Mucosa of descending colon (tissue), 3 donors: Measurements from ENCODE around the gene JAZF1. TPM values are rescaled to one million over a fixed set of nuclear protein-coding genes. Genes with fewer than 3 reads are reported as not detected.

Experiments
- ATAC-seq: fragments of 200-7000 bp; cut with Tn5 transposase; one replicate; pipeline ENCODE4 v1.9.1; 2020; ENCODE audit warnings: mild to moderate bottlenecking, moderate library complexity
- DNase-seq, 3 donors: peaks; one replicate each; pipeline ENCODE4 v3.0.0-alpha.2; 2020
- H3K36me3 ChIP-seq: fragments of 200-600 bp; one replicate; pipeline ENCODE4 v1.8.0; 2021; ENCODE audit warnings: low read depth, mild to moderate bottlenecking
- H3K4me1 ChIP-seq: fragments of 200-600 bp; one replicate; pipeline ENCODE4 v1.8.0; 2021; ENCODE audit warnings: low read depth, mild to moderate bottlenecking
- H3K4me3 ChIP-seq: fragments of 200-600 bp; one replicate; pipeline ENCODE4 v1.8.0; 2021; ENCODE audit warnings: mild to moderate bottlenecking
- H3K9me3 ChIP-seq: fragments of 200-600 bp; one replicate; pipeline ENCODE4 v1.8.0; 2021; ENCODE audit warnings: mild to moderate bottlenecking
- intact Hi-C, 2 donors: fragments of 100-400 bp; cut with DNase I in 1 of 2; cut with micrococcal nuclease in 1 of 2; formaldehyde crosslinking; loops; one replicate each; pipeline versions ENCODE4 v1.11.0 to v1.11.1; 2022; cut with DNase I, micrococcal nuclease
- total RNA-seq, 3 donors: library from RNA; stranded (reverse); fragmentation: NEBNext Ultra II Directional in 2 of 3; extraction: Animal tissue kit (Norgen Biotek cat#: 25700) in 2 of 3; gene quantifications; one replicate each; pipeline versions ENCODE4 v1.2.1 to v1.2.4, GENCODE V29; 2021 to 2023
- TF ChIP-seq, protein P1 (sequence below): fragments of 200-600 bp; IDR thresholded peaks from one replicate; pipeline ENCODE4 v1.8.0; 2022; ENCODE audit warnings: antibody characterized with exemption, mild to moderate bottlenecking
- donor health status: DM: no; HTN: no; CAD: no; lungs with moderate emphysema.
- donor health status: DM: no; HTN: no; CAD: no.
- donor health status: DM: no; HTN: yes; CAD: no.

JAZF1 gene
- total RNA-seq, 3 donors from 2014 or later: 4.9 to 68.4 (median 6.4) TPM

DNA sequence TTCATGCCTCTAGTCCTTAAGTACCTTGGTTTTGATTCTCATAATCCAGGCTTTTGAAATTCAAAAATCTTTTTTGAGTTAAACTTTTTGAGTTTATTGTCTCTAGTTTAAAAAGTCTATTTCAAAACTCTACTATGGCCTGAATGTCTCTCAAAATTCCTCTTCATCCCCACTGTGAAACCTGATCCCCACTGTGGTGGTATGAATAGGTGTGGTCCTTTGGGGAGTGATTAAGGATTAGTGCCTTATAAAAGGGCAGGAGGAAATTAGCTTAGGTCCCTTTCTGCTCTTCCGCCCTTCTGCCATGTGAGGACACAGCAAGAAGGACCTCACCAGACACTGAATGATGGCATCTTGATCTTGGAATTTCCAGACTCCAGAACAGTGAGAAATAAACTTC, 44.1 kb upstream of the JAZF1 start:
- Histone ChIP-seq H3K4me3 (no peak overlapping the region), H3K4me1 (no peaks in the 10 kb centered on the region), H3K36me3 (no peaks in the 10 kb centered on the region), H3K9me3 (no peaks in the 10 kb centered on the region)
- TF ChIP-seq, protein P1, sequence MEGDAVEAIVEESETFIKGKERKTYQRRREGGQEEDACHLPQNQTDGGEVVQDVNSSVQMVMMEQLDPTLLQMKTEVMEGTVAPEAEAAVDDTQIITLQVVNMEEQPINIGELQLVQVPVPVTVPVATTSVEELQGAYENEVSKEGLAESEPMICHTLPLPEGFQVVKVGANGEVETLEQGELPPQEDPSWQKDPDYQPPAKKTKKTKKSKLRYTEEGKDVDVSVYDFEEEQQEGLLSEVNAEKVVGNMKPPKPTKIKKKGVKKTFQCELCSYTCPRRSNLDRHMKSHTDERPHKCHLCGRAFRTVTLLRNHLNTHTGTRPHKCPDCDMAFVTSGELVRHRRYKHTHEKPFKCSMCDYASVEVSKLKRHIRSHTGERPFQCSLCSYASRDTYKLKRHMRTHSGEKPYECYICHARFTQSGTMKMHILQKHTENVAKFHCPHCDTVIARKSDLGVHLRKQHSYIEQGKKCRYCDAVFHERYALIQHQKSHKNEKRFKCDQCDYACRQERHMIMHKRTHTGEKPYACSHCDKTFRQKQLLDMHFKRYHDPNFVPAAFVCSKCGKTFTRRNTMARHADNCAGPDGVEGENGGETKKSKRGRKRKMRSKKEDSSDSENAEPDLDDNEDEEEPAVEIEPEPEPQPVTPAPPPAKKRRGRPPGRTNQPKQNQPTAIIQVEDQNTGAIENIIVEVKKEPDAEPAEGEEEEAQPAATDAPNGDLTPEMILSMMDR: no peak
- no peak for DNase-seq
- ATAC-seq: no peak
- intact Hi-C loops: no loop called here

DNA sequence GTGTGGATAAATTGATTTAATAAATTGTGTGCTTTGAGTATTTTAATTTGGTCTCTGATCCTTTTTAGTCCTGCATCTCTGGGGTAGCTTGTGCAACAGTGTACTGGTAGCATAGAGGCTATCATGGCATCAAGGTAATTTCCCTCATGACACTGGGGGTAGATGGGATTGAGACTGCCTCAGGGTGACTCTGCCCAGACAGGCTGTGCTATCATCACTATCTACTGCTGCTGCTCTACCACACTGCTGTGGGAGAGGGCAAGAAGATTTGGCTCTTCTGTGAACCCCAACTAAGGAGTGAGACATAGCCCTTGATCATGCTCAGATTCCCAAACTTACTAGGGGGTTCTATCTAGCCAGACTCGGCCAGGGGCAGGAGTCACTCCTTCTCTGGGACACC, 43.6 kb upstream of the JAZF1 start:
- no peak for DNase-seq
- H3K36me3 ChIP-seq: no peaks in the 10 kb centered on the region
- intact Hi-C loops: no loop called here
- no peaks in the 10 kb centered on the region for H3K9me3 ChIP-seq
- TF ChIP-seq, protein P1: no peak
- ATAC-seq: no peak
- no peak overlapping the region for H3K4me3 ChIP-seq
- no peaks in the 10 kb centered on the region for H3K4me1 ChIP-seq

DNA sequence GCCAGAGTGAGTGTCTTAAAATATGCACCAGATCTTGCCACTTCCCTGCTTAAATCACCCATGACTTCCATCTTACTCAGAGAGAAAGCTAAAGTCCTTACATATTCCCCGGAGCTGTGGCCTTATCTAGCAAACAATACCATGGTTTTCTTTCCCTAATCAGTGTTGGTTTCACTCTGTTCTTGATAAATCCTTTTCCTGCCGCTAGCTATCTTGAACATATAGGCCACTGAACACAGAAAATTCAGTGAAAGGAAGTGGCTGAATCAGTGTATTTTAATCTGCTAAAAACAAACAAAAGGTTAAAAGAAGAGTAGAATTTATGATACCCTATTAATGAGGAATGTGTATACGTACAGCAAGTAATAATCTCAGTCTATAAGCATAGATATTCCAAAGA, 42.0 kb upstream of the JAZF1 start:
- no peak for ATAC-seq
- intact Hi-C loops: no loop called here

DNA sequence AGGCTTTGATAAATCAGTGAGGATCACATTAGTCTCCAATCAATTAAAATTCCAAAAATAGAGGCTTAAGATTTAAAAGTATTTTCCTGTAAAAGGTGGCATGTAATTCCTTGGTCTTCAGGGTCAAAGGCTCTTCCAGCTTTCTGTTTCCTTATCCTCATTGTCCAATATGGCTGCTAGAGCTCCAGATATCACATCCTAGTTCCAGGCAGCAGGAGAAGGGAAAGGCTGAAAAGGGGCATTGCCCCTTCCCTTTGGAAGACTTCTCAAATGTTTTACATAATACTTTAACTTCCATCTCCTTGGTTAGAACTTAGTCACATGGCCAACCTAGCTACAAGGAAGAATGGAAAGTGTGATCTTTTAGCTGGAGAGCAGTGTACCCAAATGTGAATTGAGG, 39.2 kb upstream of the JAZF1 start:
- DNase-seq: no peak
- TF ChIP-seq, protein P1: no peak
- Histone ChIP-seq H3K4me3 (no peak overlapping the region), H3K4me1 (no peaks in the 10 kb centered on the region), H3K36me3 (no peaks in the 10 kb centered on the region), H3K9me3 (no peaks in the 10 kb centered on the region)
- ATAC-seq: no peak
- intact Hi-C loops: no loop called here

More for the DNA sequence above, 42.0 kb upstream of the JAZF1 start:
- H3K4me3 ChIP-seq: no peak overlapping the region
- no peak for DNase-seq
- H3K4me1 ChIP-seq: no peaks in the 10 kb centered on the region
- H3K9me3 ChIP-seq: no peaks in the 10 kb centered on the region
- TF ChIP-seq, protein P1: no peak
- H3K36me3 ChIP-seq: no peaks in the 10 kb centered on the region

DNA sequence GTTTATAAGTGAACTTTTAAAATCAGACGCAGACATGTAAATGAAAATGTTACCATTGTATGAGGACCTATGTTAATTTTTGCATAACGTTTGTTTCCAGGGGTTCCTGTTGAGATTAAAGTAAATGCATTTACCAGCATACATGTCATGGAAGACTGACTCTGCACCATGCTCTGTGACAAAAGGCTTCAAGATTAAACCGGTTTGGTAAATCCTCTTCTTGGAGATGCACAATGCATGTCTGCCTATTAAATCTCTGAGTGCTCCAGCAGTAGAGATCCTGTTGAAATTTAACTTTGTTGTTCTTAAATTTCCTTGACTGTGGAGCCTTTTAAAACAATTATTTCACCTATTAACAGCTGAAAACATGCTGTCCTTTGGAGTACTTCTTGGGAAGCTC, 36.5 kb upstream of the JAZF1 start:
- Histone ChIP-seq H3K36me3 (no peaks in the 10 kb centered on the region), H3K4me3 (no peak overlapping the region), H3K4me1 (no peaks in the 10 kb centered on the region), H3K9me3 (no peaks in the 10 kb centered on the region)
- DNase-seq (no peak), ATAC-seq (no peak)
- intact Hi-C loops: no loop called here
- TF ChIP-seq, protein P1: no peak

DNA sequence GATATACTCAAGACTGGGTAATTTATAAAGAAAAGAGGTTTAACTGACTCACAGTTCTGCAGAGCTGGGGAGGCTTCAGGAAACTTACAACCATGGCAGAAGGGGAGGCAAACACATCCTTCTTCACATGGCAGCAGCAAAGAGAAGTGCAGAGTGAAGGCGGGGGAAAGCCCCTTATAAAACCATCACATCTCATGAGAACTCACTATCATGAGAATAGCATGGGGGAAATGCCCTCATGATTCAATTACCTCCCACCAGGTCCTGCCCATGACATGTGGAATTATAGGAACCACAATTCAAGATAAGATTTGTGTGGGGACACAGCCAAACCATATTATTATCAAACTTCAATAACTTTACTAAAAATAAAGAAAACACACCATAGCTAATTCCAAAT, 30.4 kb upstream of the JAZF1 start:
- DNase-seq: no peak
- TF ChIP-seq, protein P1: no peak
- Histone ChIP-seq H3K4me1 (no peaks in the 10 kb centered on the region), H3K4me3 (no peak overlapping the region), H3K9me3 (no peaks in the 10 kb centered on the region), H3K36me3 (no peaks in the 10 kb centered on the region)
- no peak for ATAC-seq
- intact Hi-C loops: no loop called here
